NCI-H69 (cell line): ENCODE data around the gene ERG28.

ENCODE experiments used
- DNase-seq: peaks from one replicate; lab custom pipeline; 2025; lab: John Stamatoyannopoulos, UW

The ERG28 gene

DNA sequence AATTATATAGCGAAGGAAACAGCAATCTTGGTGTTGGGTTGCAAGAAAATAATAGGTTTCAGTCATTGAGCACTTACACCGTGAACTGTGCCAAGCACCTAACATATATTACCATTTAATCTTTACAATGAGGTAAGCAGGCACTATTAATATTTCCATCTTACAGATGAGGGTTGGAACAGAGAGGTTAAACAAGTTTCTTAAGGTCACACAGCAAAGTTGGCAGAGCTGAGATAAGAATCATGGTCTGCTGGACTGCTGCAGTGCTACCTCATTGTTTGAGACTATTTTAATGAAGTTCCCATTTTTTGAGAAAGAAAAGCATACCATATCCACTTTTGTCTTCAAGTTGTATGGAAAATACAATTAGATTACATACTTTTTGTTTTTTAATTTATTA lies 1.7 kb downstream of the ERG28 start:
- DNase-seq, result no peak

DNA sequence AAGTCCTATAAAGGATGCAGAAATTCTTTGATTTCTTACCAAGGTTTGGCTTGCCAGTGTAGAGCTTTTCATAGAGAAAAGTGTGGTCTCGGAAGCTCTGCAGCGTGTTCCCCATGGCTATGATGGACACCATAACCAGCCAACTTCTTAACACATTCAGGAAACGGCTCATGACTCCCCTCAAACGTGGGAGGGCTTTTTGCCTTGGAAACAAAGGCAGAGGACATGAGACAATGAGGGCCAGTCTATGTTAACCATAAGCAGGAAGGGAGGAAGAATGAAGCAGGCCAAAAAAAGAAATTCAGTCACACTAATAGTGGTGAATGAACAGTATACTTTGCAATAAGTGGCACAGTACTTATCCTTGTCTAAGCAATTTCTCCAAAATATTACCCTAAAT lies 3.3 kb downstream of the ERG28 start:
- DNase-seq, result no peak

DNA sequence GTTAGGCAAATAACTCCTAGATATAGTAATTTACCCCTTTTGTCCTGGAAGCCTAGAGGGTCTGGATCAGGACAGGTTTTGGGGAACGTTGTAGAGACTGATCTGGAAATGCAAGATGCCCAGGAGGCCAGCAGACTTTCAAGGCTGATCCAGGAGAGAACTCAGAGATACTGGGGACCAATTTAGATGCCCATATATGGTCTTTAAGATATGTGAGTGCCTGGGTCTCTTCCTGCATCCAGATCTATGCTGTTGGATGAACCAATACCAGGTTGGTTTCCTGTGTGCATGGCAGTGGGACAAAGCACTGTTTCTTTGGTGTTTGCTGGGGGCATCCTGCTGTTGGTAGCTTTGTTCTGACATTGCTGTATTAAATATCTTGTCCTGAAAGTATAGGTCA lies 5.4 kb downstream of the ERG28 start:
- DNase-seq, result no peak

DNA sequence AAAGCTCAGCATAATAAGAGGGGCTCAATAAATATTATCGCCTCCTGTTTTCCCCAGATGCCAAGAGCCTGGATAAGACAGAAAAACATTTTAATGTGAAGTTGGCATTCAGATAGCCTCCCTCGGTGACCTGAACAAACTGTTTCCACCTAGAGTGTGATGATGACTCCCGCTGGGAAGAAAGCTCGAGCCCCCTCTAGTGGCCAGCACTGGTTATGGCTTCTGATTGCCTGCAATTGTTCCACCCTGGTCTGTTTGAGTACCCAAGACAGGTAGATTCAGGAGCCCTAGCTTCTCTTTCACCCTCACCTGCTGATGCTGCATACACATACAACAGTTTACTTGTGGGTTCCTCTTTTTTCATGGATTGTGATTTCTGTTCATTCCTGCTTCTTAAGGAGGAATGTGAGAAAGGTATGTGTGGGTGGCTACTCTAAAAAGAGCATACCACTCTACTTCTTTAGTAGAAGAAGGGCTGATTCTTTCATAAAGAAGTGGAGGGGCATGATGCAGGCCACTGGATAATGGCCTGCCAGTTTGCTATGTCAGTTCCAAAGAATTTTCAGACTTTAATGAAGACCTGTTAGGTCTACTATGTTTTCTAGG lies 6.4 kb downstream of the ERG28 start:
- DNase-seq, result peak; percentile 66

DNA sequence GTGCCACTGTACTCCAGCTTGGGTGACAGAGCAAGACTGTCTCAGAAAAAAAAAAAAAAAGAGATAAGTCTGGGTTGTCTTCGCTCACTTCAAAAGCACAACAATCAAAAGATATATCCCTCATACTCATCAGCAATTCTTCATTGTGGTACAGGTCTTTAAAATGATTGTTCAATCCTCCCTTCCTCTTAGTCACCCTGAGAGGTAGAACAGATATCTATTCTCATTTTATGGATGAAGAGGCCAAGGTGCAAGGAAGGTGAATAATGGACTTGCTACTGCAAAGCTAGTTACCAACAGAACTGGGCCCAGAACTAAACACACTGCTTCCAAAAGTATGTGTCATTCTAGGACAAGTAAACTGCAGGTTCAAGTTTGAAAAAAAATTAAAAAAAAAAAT lies 7.1 kb downstream of the ERG28 start:
- DNase-seq, result no peak

DNA sequence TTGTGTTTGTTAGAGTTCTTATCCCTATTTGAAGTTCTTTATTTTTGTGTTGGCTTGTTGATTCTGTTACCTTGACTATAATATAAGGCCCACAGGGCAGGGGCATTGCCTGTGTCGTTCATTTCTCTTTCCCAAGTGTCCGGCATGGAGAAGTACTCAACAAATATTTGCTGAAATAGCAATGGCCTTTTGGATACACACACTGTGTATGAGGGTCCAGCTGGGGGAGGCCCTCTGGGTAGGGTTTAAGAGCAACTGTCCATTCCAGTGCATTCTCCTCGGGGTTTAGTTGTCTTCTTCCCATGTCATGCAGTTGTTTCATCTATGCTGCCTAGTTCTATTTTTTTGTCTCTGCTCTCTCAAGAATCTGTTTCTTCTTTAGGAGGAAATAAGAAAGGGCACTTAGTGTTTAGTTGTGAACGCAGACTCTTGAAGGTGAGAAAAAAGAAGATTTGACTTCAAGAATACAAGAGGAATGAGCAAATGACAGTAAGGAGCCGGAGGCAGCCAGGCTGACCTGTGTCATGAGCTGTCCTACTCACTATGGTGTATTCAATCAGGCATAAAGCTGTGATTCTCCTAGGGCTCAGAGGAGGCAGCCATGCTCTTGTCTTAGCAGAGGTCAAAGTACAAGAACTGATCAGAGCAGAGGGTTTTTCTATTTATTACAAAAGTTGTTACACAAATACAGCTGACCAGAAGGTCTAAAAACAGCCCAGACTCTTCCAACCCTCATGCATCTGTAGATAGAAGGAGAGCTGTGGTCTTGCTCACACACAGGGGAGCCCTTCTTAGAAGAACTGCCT lies 10.2 kb downstream of the ERG28 start:
- DNase-seq, result no peak

DNA sequence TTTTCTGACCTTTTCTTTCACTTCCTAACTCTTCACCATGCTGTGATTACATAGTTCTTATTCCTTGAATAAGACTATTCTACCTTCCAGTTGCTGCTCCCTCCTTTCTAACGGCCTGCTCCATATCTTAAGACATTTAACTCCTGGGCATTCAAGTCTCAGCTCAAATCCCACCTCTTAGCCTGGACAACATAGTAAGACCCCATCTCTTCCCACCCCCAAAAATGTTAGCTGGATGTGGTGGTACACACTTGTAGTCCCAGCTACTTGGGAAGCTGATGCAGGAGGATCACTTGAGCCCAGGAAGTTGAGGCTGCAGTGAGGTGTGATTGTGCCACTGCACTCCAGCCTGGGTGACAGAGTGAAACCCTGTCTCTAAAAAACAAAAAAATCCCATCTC lies 10.9 kb downstream of the ERG28 start:
- no peak for DNase-seq

DNA sequence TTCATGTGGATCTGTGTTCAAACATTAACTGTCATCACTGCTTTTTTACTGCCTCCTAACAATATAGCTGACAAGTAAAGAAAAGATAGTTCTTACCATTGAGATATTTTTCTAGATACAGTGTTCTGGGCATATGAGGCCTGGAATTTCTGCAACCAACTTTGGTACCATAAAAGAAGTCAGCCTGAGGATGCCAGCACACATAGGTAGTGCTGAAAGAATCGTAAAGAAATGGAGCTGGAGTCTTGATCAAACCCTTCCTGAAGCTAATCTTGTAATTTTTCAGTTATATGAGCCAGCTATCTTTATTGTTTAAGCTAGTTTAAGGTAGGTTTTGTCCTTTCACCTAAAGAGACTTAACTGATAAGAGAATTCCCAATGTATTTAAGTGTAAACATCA lies 11.3 kb downstream of the ERG28 start:
- no peak for DNase-seq

DNA sequence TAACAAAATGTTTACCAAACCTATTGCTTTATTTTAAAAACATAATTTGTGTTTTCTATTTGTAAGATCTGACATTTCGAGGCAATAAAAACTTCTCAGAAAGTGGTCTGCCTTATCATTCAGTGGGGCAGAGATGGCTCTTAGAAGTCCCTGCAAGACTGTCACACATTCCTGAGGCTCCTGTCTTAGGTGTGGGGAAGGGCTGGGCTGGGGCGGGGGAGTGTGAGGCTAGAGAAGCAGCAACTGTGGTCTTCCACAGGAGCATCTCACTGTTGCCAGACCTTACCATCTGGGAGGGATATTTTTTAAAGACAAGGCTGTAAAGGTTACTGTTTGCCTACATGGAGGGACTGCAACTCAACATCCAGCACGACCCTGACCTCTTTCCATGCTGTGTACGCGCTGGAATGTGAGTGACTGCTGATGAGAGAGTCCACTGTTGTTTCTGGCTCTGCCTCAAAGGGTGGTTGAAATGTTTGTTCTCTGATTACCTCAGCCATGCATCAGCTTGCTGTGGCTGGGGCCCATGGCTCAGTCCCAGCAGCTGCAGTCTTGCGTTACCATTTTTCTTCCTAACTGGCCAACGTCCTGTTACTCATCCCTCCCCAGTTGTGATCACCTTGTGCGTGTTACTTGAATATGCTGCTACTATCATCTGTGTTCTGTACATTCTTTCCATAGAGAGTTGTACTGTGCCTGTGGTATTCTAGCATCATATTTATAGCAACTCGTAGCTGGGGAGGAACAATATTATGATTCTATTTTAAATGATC lies 12.4 kb downstream of the ERG28 start:
- DNase-seq, result peak; percentile 10

DNA sequence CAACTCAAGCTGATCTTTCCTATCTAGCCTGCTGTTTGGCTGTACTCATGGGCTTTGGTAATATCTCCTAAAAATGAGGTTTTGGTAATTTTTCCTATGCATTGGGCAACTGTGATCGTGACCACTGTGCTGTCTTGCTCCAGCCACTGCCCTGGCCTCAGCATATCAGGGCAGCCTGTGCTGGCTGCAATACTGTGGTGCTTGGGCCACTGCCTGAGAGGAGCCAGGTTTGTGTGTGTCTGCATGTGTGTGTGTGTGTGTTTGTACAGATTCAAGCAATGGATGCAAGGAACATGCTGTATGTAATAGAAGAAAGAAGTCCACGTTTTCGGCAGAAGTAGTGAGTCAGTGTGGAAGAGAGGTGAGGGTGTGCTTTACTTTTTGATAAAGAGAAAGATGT lies 13.0 kb downstream of the ERG28 start:
- no peak for DNase-seq

DNA sequence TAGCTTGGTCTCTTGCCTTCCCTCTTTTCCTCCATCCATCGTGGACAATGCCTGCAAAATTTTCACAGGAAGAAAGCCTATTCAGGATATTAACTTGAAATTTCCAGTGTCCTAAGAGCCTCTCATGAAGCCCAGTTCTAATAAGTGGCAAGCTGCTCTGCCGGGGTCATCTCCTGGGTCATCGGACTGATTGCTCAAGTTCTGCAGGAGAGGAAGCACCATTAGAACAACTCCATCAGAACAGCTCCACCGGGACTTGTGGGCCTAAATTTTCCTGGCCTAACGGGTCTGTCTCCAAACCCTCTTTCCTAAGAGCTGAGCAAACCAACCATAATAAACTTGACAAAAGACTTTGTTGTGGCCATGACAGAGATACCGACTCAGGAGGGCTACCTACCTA lies 13.9 kb downstream of the ERG28 start:
- no peak for DNase-seq

DNA sequence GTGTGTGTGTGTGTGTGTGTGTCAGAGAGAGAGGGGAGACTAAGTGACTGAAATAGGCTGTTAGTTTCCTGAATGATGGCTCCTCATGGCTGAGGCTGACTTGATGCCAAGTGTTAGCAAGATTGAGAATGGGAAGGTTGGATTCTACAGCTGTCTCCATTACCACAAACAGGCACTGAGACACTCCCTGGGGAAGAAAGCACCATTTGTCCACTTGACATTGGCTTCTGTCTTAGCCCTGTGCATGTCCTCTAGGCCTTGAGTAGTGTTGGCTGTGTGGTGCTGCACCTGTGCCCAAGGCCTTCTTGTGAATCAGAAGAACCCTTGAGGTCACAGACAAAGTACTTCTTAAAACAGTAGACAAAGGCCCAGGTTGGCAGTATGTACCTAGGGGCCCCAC lies 15.6 kb downstream of the ERG28 start:
- no peak for DNase-seq

DNA sequence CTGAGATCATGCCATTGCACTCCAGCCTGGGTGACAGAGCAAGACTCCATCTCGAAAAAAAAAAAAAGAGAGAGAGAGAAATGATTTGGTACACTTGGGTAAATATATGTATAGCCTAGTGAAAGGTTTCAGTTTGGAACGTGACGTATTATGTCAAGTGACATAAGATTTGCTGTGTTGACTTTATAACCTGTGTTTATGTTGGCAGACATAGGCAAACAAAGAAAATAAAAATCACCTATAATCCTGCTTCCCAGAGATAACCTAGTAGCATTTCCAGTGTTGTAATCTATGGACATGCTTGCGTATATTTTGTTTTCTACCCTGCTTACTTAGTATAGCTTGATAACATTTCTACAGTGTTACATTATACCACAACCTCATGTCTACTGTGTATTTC lies 16.7 kb downstream of the ERG28 start:
- DNase-seq, result no peak

DNA sequence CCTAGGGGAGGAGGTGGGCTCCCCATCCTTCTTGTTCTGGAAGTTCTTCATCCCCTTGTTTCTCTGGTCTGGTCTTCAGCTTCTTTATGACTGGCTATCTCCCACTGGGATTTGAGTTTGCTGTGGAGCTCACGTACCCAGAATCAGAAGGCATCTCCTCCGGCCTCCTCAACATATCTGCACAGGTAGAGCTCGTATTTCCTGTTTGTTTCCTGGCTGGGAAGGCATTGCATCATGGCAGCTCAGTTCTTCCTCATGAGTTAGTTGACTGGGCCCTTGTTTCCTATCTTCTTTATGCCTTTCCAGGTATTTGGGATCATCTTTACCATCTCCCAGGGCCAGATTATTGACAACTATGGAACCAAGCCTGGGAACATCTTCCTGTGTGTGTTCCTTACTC lies 19.8 kb downstream of the ERG28 start:
- DNase-seq, result no peak

DNA sequence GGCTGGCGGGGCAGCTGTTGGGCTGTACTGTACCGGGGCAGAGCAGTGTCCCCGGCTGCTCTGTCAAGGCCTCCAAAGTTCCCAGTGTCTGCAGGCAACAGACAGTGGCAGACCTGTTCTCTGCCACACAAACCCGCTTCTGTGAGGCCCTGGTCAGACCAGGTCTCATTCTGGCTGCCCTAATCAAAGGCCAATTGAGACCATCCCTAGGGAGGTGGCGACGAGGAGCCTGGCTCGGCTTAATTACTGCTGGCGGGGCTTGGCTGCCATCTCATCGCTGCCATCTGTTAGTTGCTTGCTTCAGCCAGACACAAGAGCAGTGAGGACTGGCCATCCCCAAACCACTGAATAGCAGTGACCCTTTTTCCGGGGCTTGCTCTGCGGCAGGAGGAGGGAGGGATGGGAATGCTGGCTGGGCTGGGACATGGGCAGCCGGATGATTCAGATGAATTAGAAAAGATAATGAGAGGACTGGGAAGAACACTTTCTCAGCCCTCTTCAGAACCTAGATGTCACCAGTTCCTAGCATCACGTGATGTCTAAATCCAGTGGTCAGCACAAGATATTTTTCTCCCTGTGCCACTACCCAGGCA lies 24.5 kb downstream of the ERG28 start:
- peak; percentile 73 for DNase-seq

DNA sequence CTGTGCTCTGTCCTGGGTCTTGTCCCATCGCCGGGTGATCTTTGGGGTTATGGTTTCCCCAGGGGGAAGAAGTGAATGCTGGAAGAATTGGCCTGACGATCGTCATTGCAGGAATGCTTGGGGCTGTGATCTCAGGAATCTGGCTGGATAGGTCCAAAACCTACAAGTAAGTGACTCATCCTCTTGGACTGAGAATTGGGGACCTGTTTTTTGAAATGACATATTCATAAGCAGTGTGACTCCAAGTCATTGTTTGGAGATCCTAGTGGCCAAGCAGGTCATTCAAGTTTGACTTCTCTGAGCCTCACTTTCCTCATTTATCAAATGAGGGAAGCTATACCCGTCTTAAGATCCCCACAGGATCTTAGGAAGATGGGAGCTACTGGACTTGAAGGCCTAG lies 25.8 kb downstream of the ERG28 start:
- DNase-seq, result no peak

DNA sequence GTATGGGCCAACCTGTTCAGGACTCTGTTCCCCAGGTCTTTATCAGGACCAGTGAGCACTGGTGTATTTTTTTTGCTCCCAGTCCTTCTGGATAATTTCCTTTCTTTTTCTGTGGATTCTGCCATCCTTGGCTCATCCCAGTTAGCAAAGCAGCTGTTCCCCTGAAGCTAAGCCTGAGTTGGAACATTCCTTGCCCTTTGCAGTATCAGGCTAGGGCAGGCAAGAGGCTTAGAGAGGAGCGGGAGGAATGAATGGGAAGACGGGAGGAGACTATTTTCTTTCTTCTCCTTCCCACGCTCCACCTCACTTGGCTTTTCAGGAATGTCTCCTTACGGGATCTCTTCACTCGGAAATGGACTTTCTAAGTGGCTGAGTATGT lies 29.2 kb downstream of the ERG28 start:
- DNase-seq, result no peak

DNA sequence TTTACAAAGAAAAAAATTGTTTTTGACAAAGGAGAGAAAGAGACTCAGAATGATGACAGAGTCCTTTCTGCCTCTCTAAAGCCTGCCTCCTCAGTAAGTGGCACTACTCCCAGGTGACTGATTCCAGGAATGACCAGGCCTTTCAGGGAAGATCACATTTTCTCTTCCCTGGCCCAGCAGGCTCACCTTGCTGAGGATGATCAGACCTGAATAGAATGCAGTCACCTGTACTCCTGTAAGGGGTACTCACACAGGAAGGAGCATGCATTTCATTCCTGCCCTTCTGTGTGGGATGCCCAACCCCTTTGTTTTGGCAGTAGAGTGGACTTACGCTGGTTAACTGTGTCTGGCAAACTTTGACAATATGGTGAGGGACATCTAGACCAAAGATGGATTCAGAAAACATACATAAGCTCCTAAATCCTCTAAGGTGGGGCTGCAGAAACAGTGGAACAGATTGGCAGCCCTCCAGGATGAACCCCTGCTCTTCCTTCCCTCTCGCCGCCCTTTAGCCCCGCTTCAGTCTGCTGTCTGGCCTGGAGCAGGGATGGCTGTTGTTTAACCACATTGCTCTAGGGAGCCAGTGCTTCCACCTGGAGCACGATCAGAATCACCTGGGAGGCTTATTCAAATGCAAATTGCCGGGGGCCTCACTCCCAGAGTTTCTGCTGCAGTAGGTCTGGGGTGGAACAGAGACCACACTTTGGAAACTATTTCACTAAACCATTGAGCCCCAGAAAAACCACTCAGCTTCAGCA lies 29.8 kb downstream of the ERG28 start:
- peak; percentile 28 for DNase-seq

DNA sequence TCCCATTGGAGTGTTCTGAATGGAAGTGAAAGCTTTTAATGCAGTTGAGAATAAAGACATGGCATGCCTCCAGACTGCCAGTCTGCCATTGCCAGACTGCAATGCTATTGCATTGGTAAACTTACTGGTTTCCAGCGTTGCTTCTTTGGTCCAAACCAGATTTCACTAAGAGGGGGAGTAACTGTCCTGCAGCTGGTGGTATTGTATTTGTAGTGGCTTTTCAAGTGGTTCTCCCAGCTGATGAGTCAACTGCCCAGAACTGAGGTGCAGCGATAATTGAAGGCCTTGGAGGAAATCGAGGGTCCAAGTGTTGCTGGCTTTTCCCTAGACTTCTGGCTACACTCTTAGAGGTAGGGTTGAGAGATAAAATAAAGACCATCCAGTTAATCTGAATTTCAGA lies 31.9 kb downstream of the ERG28 start:
- no peak for DNase-seq

DNA sequence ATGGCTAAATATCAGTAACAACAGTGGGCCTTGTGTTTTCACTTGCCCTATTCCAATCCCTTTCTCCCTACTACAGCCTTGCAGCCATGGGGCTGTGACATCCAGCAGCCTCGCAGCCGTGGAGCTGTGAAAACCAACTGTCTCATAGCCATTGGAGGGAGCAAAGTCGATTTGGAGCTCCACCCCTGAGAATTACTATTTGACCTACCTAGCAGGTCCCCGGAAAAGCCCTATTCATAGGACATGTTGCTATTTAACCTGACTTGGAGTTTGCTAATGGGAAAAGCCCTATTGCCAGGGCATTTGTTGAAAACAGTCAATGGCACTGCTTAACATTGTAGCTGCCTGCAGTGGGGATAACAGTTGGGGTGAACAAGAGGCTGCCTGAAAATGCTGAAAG lies 33.3 kb downstream of the ERG28 start:
- no peak for DNase-seq

DNA sequence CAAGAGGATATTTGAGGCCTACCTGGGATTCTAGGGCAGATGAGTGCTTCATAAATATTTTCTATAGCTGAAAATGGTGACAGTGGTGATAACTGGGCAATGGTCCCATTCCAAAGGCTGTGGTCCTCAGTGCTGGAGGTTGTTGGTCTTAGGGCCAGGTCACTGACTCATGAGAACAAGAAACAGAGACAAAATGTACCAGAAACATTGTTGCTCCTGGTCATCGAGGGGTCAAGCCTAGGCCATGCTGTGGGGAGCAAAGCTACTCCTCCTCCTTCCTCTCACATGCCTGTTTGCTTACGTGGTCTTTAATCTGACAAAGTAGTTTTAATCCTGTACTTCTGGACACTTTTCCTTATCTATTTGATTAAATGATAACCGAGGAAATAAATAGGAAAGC lies 33.8 kb downstream of the ERG28 start:
- DNase-seq, result no peak

DNA sequence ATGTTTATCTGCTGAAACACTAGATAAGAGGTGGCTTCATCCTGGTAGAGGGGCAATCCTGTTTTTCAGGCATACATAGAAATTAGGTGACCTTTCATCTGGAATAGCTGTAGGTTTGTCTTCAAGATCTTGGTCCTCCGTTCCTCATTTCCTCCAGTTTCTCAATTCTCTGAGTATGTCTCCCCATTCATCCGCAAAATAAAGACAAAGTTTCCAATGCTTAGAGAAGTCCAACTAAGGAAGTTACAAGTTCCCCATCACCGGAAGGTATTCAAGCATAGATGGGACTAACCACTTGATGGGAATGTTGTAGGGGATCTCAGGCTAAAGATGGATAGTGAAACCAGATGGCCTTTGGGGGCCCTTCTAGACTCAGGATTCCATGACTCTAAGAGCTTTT lies 34.3 kb downstream of the ERG28 start:
- DNase-seq, result no peak
